Left renal cortex interstitium (tissue), 4 donors: ENCODE measurements around the gene CORO2B. TPM values are rescaled to one million over a fixed set of nuclear protein-coding genes. Genes with fewer than 3 reads are reported as not detected.

ENCODE experiments used
- DNase-seq, 4 donors: peaks; one replicate each; pipeline ENCODE4 v3.0.0-alpha.2; 2013; ENCODE audit warnings: low read depth in 4 of 4, low spot score in 2 of 4, missing footprints in 1 of 4
- polyA plus RNA-seq, 4 donors: library from polyadenylated mRNA; unstranded; fragments of 120-200 nt; gene quantifications; one replicate each; pipeline ENCODE4 v1.2.1, GENCODE V29; 2013; ENCODE audit not compliant: insufficient read length in 4 of 4

CORO2B gene
- polyA plus RNA-seq, 4 donors = 20.5 to 24.9 (median 22.8) TPM

GRCh38 chr15:68603951-68604350, 25.2 kb downstream of the CORO2B start:
- DNase-seq = no peak

GRCh38 chr15:68604840-68605478, 26.2 kb downstream of the CORO2B start:
- peak in 2 of 4 donors; percentile 74 to 80 for DNase-seq

- DNase-seq = no peak
These were observed 27.6 kb downstream of the CORO2B start for GRCh38 chr15:68606375-68606774.

GRCh38 chr15:68608206-68608843, 29.5 kb downstream of the CORO2B start:
- peak in 2 of 4 donors; percentile 45 to 50 for DNase-seq

- no peak for DNase-seq
These were observed 30.0 kb downstream of the CORO2B start for GRCh38 chr15:68608844-68609232.

- no peak for DNase-seq
These were observed 30.8 kb downstream of the CORO2B start for GRCh38 chr15:68609629-68610028.

GRCh38 chr15:68610825-68611224, 32.0 kb downstream of the CORO2B start:
- DNase-seq = no peak

GRCh38 chr15:68612503-68612902, 33.7 kb downstream of the CORO2B start:
- no peak for DNase-seq

- DNase-seq = no peak
These were observed 34.4 kb downstream of the CORO2B start for GRCh38 chr15:68612979-68613740.

- DNase-seq = no peak
These were observed 35.7 kb downstream of the CORO2B start for GRCh38 chr15:68614286-68615035.

GRCh38 chr15:68615301-68615700, 36.5 kb downstream of the CORO2B start:
- DNase-seq = no peak

- no peak for DNase-seq
These were observed 37.0 kb downstream of the CORO2B start for GRCh38 chr15:68615811-68616210.

- DNase-seq = no peak
These were observed 37.6 kb downstream of the CORO2B start for GRCh38 chr15:68616397-68616796.

GRCh38 chr15:68617001-68617400, 38.2 kb downstream of the CORO2B start:
- DNase-seq = no peak

- DNase-seq = no peak
These were observed 39.0 kb downstream of the CORO2B start for GRCh38 chr15:68617777-68618176.

- DNase-seq = no peak
These were observed 39.6 kb downstream of the CORO2B start for GRCh38 chr15:68618394-68618793.

- no peak for DNase-seq
These were observed 40.3 kb downstream of the CORO2B start for GRCh38 chr15:68618908-68619698.

- no peak for DNase-seq
These were observed 42.1 kb downstream of the CORO2B start for GRCh38 chr15:68620721-68621527.

- DNase-seq = no peak
These were observed 42.7 kb downstream of the CORO2B start for GRCh38 chr15:68621535-68621934.
